ENCODE data around the gene D2HGDH.

- TF ChIP-seq EP300 (IDR thresholded peaks at IDR 0.05; ENCODE audit: borderline replicate concordance in 1 of 2, low read depth in 2 of 2, low read length in 2 of 2) (no peak), KDM5A (IDR thresholded peaks at IDR 0.05; ENCODE audit: low read length) (no peak), SP2 (IDR thresholded peaks at IDR 0.05; ENCODE audit: low read length) (no peak), NRF1 (IDR thresholded peaks at IDR 0.05; ENCODE audit: low read depth, low read length) (no peak), POLR2AphosphoS5 (IDR thresholded peaks at IDR 0.05; ENCODE audit: low read depth, low read length) (no peak), MAX (IDR thresholded peaks at IDR 0.05) (peak; percentile 86), SIN3A (conservative IDR thresholded peaks at IDR 0.05 in 1 of 2, IDR thresholded peaks at IDR 0.05 in 1 of 2; ENCODE audit: low read depth in 1 of 2, low read length in 2 of 2) (no peak), TAF1 (IDR thresholded peaks at IDR 0.05; ENCODE audit: low read depth, low read length) (no peak), YY1 (IDR thresholded peaks at IDR 0.05; ENCODE audit: low read depth, low read length) (no peak), CTCF (IDR thresholded peaks at IDR 0.05; ENCODE audit: control extremely low read depth in 1 of 3, insufficient read depth in 1 of 3, low read depth in 1 of 3, low read length in 3 of 3) (no peak)
Observed at GRCh38 chr2:241803387-241804325, 69.2 kb downstream of the D2HGDH start.
